GM12892 (cell line): ENCODE measurements around the gene SPCS1.

Experiments
- DNase-seq: peaks from one replicate; pipeline ENCODE4 v3.0.0; 2011; ENCODE audit not compliant: insufficient read length
- FAIRE-seq: peaks from 2 replicates; lab custom pipeline; 2011; peaks lifted over from hg19 to GRCh38; lab: Jason Lieb, UNC
- POLR2A ChIP-seq: IDR thresholded peaks from 2 replicates; pipeline ENCODE4 v1.6.1; 2011; ENCODE audit warnings: low read depth, low read length, control low read depth
- POLR2AphosphoS5 ChIP-seq: IDR thresholded peaks from 2 replicates; pipeline ENCODE4 v1.6.1; 2011; ENCODE audit warnings: low read depth, low read length, control low read depth
- TAF1 ChIP-seq: IDR thresholded peaks from 2 replicates; pipeline ENCODE4 v1.6.1; 2011; ENCODE audit warnings: low read depth, mild to moderate bottlenecking, control low read depth, low read length, borderline replicate concordance

Gene SPCS1

GRCh38 chr3:52696830-52697631 is 8.9 kb upstream of the SPCS1 start:
- peak; percentile 14 for FAIRE-seq
- TF ChIP-seq TAF1 = no peak
- no peak for TF ChIP-seq POLR2A
- no peak for TF ChIP-seq POLR2AphosphoS5
- DNase-seq = no peak

- TF ChIP-seq TAF1 = no peak
- TF ChIP-seq POLR2AphosphoS5 = no peak
- peak; percentile 36; the same call in 1 of the 2 replicates for TF ChIP-seq POLR2A
- FAIRE-seq (peak; percentile 42), DNase-seq (no peak)
Measured at GRCh38 chr3:52697632-52697965, 8.3 kb upstream of the SPCS1 start.

GRCh38 chr3:52703341-52703740 is 2.6 kb upstream of the SPCS1 start:
- TF ChIP-seq POLR2A (no peak), POLR2AphosphoS5 (no peak), TAF1 (no peak)
- no peak for DNase-seq
- FAIRE-seq = no peak

- no peak for DNase-seq
- TF ChIP-seq POLR2AphosphoS5 = no peak
- no peak for TF ChIP-seq TAF1
- TF ChIP-seq POLR2A = no peak
- FAIRE-seq = peak; percentile 61
Measured at GRCh38 chr3:52704611-52705437, 1.1 kb upstream of the SPCS1 start.

GRCh38 chr3:52705438-52705687 is 543 bp upstream of the SPCS1 start:
- TF ChIP-seq POLR2AphosphoS5 = no peak
- no peak for TF ChIP-seq POLR2A
- TF ChIP-seq TAF1 = no peak
- DNase-seq = no peak
- no peak for FAIRE-seq

- TF ChIP-seq TAF1 (no peak), POLR2A (no peak), POLR2AphosphoS5 (no peak)
- FAIRE-seq (no peak), DNase-seq (no peak)
Measured at GRCh38 chr3:52707585-52707984, 1.7 kb downstream of the SPCS1 start.

- DNase-seq = no peak
- TF ChIP-seq POLR2AphosphoS5 (no peak), POLR2A (no peak), TAF1 (no peak)
- FAIRE-seq = peak; percentile 67
Measured at GRCh38 chr3:52710512-52710911, 4.6 kb downstream of the SPCS1 start.

GRCh38 chr3:52712291-52713212 is 6.6 kb downstream of the SPCS1 start:
- FAIRE-seq (no peak), DNase-seq (no peak)
- TF ChIP-seq POLR2A (no peak), POLR2AphosphoS5 (no peak), TAF1 (no peak)

- TF ChIP-seq TAF1 (no peak), POLR2A (no peak), POLR2AphosphoS5 (no peak)
- no peak for FAIRE-seq
- no peak for DNase-seq
Measured at GRCh38 chr3:52714335-52715302, 8.7 kb downstream of the SPCS1 start.

- DNase-seq (no peak), FAIRE-seq (no peak)
- no peak for TF ChIP-seq POLR2A
- no peak for TF ChIP-seq TAF1
- TF ChIP-seq POLR2AphosphoS5 = no peak
Measured at GRCh38 chr3:52715714-52716305, 9.9 kb downstream of the SPCS1 start.

- no peak for TF ChIP-seq POLR2A
- TF ChIP-seq TAF1 = no peak
- no peak for TF ChIP-seq POLR2AphosphoS5
- FAIRE-seq = no peak
- no peak for DNase-seq
Measured at GRCh38 chr3:52719618-52720017, 13.7 kb downstream of the SPCS1 start.
